HG03097 (cell line): Measurements from ENCODE around the gene PLEKHS1.
"Not testable (repeated sequence)": the region's sequence is repeated elsewhere in the genome, so short reads cannot be mapped to it uniquely, and the experiment has no call there.

Experiments used
- ATAC-seq: cut with Tn5 transposase; IDR thresholded peaks from one replicate; pipeline ENCODE4 v1.9.1; 2021; ENCODE audit not compliant: unreplicated experiment, low FRiP score

Gene PLEKHS1

DNA sequence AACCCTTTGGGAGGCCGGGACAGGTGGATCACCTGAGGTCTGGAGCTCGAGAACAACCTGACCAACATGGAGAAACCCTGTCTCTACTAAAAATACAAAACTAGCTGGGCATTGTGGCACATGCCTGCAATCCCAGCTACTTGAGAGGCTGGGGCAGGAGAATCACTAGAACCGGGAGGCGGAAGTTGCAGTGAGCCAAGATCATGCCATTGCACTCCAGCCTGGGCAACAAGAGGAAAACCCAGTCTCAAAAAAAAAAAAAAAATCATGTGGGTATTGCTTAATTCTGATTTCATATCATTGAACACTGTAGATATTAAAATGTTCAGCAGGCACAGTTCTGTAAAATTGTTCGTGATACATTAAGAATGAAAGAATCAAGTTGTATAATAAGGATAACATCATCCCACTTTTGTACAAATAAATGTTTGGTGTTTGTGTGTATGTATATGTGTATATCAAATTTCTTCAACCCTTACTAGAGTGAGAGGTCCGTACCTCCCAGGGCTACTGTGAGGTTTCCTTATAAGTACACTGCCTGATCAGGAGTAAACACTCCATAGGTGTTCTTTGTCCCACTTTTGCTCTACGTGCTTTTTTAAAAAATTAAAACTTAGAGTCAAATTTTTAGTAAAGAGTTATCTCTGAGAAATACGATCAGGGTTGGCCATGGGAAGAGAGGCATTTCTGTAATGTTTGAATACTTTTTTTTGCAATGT is 31.7 kb downstream of the PLEKHS1 start:
- ATAC-seq, result no peak

DNA sequence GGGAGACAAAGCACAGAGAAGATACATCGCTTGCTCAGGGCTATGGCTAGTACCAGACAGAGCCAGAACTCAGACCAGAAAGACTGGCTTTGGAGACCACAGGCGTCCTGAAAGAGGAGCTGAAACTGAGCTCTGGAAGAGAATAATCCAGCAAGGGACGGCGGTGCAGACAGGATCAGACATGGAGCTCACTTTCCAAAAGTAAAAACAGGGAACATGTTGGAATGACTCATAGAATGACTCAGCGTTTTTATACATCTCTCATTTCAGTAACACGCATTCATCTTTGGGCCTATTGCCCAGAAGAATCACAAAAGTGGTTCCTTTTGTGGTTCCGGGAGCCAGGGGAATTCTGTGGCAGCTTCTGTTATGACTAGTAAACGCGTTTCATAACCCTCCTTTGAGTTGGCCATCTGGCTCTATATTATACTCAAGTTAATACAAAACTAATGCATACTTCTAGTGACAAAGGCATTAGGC is 37.2 kb downstream of the PLEKHS1 start:
- ATAC-seq, result peak; percentile 75

DNA sequence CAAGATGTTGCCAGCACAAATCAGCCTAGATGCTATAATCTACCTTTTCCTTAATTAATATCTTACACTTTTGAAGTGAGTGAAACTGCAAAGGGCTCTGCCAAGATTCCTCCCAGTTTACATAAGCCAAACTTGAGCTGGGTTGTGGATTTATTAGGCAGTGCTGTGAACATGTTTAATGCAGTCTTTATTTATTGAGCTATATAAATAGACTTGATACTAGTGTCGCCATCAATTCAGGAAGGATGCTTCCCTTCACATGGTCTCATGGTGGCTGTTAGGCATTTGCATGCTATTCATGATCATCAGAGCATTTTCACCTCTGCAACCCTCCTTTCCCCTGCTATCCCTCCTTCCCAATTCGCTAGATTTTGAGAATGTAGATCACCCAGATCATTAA is 40.2 kb downstream of the PLEKHS1 start:
- no peak for ATAC-seq

DNA sequence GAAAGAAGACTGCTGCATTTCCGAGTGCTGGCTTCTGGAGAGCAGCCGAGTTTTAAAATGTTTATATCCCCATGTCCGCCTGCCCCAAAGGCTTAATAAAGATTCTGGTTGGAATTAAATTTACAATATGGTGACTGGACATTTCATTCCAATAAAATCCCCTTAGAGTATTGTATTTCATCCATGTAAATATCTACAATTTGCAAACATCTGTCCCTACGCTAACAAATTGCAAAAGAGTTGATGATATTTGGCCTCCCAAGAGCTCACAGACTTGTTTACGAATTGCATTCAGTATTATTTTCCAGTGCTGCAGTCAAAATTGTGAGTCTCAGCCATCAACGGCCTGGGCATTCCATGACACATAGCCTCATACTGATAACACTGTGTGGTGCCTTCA is 50.1 kb downstream of the PLEKHS1 start:
- ATAC-seq, result no peak

DNA sequence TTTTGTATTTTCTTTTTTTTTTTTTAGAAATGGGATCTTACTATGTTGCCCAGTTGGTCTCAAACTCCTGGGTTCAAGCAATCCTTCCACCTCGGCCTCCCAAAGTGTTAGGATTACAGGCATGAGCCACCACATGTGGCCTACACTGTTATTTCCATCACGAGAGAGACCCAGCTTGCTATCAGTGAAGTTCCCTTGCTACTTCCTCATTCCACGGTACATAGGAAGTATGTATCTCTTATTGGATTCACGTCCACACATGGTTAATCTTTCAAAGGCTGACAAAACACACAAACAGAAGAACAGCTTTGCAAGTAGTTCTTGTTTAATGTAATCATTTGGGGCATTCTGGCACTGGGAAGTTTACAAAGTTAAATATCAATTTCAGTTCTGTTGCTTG is 51.5 kb downstream of the PLEKHS1 start:
- ATAC-seq, result no peak

DNA sequence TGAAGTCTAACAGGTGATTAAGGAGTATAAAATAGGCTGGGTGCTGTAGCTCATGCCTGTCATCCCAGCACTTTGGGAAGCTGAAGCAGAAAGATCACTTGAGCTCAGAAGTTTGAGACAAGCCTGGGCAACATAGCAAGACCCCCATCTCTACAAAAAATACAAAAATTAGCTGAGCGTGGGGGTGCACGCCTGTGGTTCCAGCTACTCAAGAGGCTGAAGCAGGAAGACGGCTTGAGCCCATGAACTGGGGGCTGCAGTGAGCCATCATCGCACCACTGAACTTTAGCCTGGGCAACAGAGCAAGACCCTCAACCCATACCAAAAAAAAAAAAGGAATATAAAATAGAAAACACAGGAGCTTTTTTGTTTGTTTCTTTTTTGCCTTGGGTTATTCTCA is 55.0 kb downstream of the PLEKHS1 start:
- no peak for ATAC-seq

DNA sequence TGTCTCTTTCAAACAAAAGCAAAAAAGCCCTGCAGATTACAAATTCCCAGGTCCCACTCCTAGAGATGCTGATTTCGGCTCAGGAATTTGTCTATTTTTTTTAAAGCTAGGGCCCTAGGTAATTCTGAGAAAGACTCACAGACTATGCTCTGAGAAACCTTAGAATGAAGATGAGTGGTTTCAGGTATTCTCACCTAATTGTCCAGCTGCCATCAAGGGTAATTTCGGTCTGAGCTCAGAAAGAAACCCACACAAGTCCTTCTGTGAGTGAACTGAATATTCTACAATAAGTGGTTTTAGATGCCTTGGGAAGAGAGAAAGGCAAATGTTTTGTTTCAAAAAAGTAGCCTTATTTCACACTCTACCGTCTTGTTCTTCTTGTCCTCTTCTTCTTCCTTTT is 56.7 kb downstream of the PLEKHS1 start:
- no peak for ATAC-seq

DNA sequence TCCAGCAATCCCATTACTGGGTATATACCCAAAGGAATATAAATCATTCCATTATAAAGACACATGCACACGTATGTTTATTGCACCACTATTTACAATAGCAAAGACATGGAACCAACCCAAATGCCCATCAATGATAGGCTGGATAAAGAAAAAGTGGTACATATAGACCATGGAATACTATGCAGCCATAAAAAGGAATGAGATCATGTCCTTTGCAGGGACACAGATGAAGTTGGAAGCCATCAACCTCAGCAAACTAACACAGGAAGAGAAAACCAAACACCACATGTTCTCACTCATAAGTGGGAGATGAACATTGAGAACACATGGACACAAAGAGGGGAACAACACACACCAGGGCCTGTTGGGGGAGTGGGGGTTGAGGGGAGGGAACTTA is 63.2 kb downstream of the PLEKHS1 start:
- ATAC-seq, result not testable (repeated sequence)

DNA sequence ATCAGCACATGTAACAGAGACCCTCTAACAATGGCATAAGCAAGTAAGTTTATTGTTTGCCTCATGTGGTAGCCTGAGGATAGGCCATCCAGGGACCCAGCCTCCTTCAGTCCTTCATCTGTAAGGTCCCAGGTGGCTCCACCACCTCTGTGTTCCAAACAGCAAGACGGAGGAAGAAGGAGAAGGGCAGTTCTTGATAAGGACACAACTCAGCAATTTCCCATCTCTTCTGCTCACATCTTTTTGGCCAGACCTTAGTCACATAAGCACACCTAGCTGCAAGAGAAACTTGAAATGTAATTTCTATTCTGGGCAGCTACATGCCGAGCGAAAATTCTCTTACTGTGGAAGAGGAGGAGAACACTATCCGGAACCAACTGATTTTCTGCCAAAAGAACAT is 68.5 kb downstream of the PLEKHS1 start:
- no peak for ATAC-seq

DNA sequence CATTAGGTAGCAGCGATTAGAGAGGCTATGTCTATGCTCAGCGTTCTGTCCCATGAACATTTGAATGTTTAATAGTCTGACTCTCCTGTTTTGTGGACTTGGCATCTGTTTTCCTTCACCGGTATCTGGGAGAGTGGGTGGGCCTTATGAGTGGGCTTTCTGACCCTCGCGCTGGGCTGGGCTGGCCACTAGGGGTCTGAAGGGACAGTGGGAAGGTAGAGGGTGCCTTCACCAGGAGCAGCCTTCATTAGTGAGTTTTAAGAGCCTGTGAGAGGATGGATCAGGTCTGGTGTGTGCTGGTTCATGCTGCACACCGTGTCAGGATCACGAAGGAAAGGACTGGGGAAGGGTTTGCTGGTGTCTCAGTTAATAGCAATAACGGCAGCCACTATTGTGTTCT is 69.0 kb downstream of the PLEKHS1 start:
- no peak for ATAC-seq

DNA sequence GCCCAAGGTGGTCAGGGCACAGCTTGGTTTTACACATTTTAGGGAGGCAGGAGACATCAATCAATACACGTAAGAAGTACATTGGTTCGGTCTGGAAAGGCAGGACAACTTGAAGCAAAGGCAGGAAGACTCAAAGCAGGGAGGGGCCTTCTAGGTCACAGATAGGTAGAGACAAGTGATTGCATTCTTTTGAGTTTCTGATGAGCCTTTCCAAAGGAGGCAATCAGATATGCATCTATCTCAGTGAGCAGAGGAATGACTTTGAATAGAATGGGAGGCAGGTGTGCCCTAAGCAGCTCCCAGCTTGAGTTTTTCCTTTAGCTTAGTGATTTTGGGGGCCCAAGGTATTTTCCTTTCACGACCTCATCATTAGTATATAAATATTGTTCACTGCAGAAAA is 69.8 kb downstream of the PLEKHS1 start:
- not testable (repeated sequence) for ATAC-seq

DNA sequence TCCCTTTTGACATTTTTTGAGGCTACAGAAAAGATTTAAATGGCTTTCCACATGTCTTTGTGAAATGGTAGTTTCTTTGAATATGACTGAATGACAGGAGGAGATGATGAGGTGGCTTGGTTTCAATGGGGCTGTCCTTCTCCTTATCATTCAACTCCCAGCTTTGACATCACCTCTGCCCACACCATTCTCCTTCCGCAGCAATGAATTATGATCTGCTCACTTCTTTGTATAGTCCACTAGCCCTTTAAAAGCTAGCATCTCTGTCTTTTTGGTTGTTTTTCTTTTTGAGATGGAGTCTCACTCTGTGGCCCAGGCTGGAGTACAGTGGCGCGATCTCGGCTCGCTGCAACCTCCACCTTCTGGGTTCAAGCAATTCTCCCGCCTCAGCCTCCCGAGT is 70.7 kb downstream of the PLEKHS1 start:
- ATAC-seq, result no peak

DNA sequence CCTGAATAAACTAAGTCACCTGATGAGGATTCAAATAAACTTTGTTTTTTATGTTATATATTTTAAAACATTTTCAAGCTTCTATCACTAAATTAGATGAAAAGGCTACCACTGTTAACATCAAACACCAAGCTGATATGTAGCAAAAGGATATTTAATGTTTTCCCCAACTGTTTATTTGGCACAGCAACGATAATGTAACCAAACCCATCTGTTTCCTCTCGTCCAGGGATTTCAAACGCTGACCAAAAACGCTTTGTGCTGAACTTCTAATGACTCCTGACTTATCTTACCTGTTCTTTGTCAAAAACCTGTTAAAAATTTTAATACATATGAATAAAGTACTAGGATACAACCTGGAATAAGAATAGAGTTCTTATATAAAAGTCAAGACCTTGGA is 71.9 kb downstream of the PLEKHS1 start:
- no peak for ATAC-seq

DNA sequence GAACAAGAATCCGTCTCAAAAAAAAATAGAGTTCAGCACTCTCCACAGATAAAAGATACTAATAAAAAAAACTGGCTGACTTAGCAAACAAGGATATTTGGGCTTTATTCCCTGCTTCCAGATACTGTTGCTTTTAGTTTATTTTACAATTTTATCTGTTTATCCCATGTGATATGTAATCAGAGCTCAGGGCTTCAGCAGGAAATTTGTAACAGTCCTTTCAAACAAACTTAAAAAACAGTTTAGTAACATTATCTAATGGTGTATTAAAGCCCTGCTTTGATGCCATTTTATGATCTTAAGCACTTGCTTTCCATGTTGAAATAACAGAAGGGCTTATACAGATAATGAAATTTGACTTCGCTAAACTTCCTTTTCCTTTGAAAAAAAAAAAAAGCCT is 74.3 kb downstream of the PLEKHS1 start:
- no peak for ATAC-seq

DNA sequence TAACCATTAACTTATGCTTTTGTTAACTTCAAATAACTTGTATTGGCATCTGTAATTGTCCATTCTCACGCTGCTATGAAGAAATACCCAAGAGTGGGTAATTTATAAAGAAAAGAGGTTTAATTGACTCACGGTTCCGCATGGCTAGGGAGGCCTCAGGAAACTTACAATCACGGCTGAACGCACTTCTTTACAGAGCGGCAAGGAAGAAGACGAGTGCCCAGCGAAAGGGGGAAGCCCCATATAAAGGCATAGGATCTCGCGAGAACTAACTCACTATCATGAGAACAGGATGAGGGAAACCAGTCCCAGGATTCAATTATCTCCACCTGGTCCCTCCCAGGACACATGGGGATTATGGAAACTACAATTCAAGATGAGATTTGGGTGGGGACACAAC is 77.1 kb downstream of the PLEKHS1 start:
- not testable (repeated sequence) for ATAC-seq
